ENCODE data around the gene MRPS14. TPM values are rescaled to one million over a fixed set of nuclear protein-coding genes. Genes with fewer than 3 reads are reported as not detected.

The MRPS14 gene
- total RNA-seq, 1 experiment from 2014 or later, result 38.1 TPM

DNA sequence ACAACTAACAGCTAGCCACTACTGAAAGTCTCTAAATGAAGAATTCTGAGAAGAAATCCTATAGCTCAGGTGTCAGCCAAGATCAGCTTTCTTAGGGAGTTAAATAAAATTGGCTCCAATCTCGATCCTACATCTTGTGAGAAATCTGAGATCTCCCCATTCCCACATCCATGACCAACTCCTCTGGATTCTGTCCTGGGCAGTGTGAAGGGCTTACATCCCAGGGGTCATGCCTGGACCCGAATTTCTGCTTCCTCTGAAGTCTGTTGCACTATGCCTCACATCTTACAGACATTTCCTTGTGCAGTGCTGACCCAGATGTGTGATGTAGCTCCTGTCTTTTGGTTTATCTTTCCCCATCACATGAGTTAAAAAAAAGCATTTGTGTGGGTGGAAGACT lies 39.6 kb upstream of the MRPS14 start:
- no peak overlapping the region for H3K27ac Mint-ChIP-seq (ENCODE audit: unreplicated experiment)
- ChIA-PET POLR2A (no interaction called here), CTCF (no interaction called here)
- Histone ChIP-seq H3K36me3 (ENCODE audit: control insufficient read depth, insufficient read depth, low read length) (no peaks in the 10 kb centered on the region), H3K9me3 (no peaks in the 10 kb centered on the region), H3K27me3 (replicated peaks; ENCODE audit: control insufficient read depth, insufficient read depth, low read length) (no peaks in the 10 kb centered on the region; the same call in 1 of the 2 replicates), H3K4me3 (ENCODE audit: low read depth, low read length) (no peak overlapping the region), H3K4me1 (no peaks in the 10 kb centered on the region)
- no peaks in the 10 kb centered on the region for H3K4me1 Mint-ChIP-seq (ENCODE audit: low read depth, unreplicated experiment)
- TF ChIP-seq, protein P1, sequence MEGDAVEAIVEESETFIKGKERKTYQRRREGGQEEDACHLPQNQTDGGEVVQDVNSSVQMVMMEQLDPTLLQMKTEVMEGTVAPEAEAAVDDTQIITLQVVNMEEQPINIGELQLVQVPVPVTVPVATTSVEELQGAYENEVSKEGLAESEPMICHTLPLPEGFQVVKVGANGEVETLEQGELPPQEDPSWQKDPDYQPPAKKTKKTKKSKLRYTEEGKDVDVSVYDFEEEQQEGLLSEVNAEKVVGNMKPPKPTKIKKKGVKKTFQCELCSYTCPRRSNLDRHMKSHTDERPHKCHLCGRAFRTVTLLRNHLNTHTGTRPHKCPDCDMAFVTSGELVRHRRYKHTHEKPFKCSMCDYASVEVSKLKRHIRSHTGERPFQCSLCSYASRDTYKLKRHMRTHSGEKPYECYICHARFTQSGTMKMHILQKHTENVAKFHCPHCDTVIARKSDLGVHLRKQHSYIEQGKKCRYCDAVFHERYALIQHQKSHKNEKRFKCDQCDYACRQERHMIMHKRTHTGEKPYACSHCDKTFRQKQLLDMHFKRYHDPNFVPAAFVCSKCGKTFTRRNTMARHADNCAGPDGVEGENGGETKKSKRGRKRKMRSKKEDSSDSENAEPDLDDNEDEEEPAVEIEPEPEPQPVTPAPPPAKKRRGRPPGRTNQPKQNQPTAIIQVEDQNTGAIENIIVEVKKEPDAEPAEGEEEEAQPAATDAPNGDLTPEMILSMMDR (IDR thresholded peaks at IDR 0.05; ENCODE audit: insufficient read depth in 1 of 2, low read depth in 1 of 2, low read length in 1 of 2, severe bottlenecking in 1 of 2, unreplicated experiment in 1 of 2), result no peak
- no peaks in the 10 kb centered on the region for H3K36me3 Mint-ChIP-seq (ENCODE audit: insufficient read depth, unreplicated experiment)
- H3K4me3 Mint-ChIP-seq (ENCODE audit: unreplicated experiment), result no peak overlapping the region
- no TSS peak for BruUV-seq (replicated peaks)
- DNase-seq, result no peak
- intact Hi-C loops (cut with micrococcal nuclease; ENCODE audit: unreplicated experiment), result no loop called here
- peaks cover 14% of the 10 kb centered on the region for H3K27me3 Mint-ChIP-seq (ENCODE audit: insufficient read depth, unreplicated experiment)
- no peaks in the 10 kb centered on the region for H3K9me3 Mint-ChIP-seq (ENCODE audit: unreplicated experiment)

DNA sequence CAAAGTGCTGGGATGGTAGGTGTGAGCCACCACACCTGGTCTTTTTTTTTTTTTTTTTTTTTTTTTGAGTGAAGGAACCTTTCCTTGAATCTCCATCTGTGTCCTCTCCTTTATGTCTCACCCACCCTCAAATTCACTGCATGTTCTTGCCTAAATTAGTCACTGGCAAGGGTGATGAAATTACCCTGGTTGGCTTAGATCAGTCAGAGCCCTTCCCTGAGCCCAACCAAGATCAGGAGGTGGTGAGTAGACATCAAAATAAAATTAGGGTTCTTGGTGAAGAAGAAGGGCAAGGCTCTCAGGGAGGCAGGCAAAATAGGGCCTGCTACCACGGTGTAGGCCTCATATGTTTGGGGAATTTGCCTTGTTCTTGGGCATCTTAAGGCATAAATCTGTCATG lies 39.1 kb upstream of the MRPS14 start:
- H3K9me3 ChIP-seq, result no peaks in the 10 kb centered on the region
- intact Hi-C loops (cut with micrococcal nuclease; ENCODE audit: unreplicated experiment), result no loop called here
- BruUV-seq (replicated peaks), result no TSS peak
- no peak overlapping the region for H3K27ac Mint-ChIP-seq (ENCODE audit: unreplicated experiment)
- H3K36me3 ChIP-seq (ENCODE audit: control insufficient read depth, insufficient read depth, low read length), result no peaks in the 10 kb centered on the region
- no peak for DNase-seq
- H3K4me1 ChIP-seq, result no peaks in the 10 kb centered on the region
- H3K9me3 Mint-ChIP-seq (ENCODE audit: unreplicated experiment), result no peaks in the 10 kb centered on the region
- H3K4me3 ChIP-seq (ENCODE audit: low read depth, low read length), result no peak overlapping the region
- no peaks in the 10 kb centered on the region; the same call in 1 of the 2 replicates for H3K27me3 ChIP-seq (replicated peaks; ENCODE audit: control insufficient read depth, insufficient read depth, low read length)
- H3K36me3 Mint-ChIP-seq (ENCODE audit: insufficient read depth, unreplicated experiment), result no peaks in the 10 kb centered on the region
- no peaks in the 10 kb centered on the region for H3K4me1 Mint-ChIP-seq (ENCODE audit: low read depth, unreplicated experiment)
- TF ChIP-seq, protein P1 (IDR thresholded peaks at IDR 0.05; ENCODE audit: insufficient read depth in 1 of 2, low read depth in 1 of 2, low read length in 1 of 2, severe bottlenecking in 1 of 2, unreplicated experiment in 1 of 2), result no peak
- H3K27me3 Mint-ChIP-seq (ENCODE audit: insufficient read depth, unreplicated experiment), result peaks cover 14% of the 10 kb centered on the region
- ChIA-PET POLR2A (no interaction called here), CTCF (no interaction called here)
- H3K4me3 Mint-ChIP-seq (ENCODE audit: unreplicated experiment), result no peak overlapping the region

DNA sequence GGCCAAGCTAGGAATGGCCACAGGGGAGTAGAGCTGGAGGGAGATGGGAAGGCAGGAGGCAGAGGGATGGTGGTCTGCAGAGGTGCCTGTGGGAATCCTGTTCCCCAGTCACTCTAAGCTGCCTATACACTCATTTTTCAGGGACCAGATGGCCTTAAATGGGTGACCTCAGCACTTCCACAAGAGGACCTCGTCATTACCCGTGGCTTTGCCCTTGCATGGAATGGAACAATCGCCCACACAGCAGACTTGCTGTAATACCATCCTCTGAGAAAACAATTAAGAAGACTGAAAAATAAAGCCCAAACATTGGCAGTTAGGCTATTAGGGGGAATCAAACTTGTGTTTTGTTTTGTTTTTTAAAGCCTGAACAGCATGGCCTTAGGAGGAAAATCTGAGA lies 31.5 kb upstream of the MRPS14 start:
- Histone ChIP-seq H3K36me3 (ENCODE audit: control insufficient read depth, insufficient read depth, low read length) (no peaks in the 10 kb centered on the region), H3K9me3 (no peaks in the 10 kb centered on the region), H3K4me3 (ENCODE audit: low read depth, low read length) (no peak overlapping the region), H3K4me1 (no peaks in the 10 kb centered on the region), H3K27me3 (replicated peaks; ENCODE audit: control insufficient read depth, insufficient read depth, low read length) (no peaks in the 10 kb centered on the region)
- H3K9me3 Mint-ChIP-seq (ENCODE audit: unreplicated experiment), result no peaks in the 10 kb centered on the region
- H3K36me3 Mint-ChIP-seq (ENCODE audit: insufficient read depth, unreplicated experiment), result no peaks in the 10 kb centered on the region
- H3K27me3 Mint-ChIP-seq (ENCODE audit: insufficient read depth, unreplicated experiment), result peaks cover 13% of the 10 kb centered on the region
- ChIA-PET POLR2A (no interaction called here), CTCF (no interaction called here)
- no peak overlapping the region for H3K4me3 Mint-ChIP-seq (ENCODE audit: unreplicated experiment)
- intact Hi-C loops (cut with micrococcal nuclease; ENCODE audit: unreplicated experiment), result no loop called here
- DNase-seq, result no peak
- BruUV-seq (replicated peaks), result no TSS peak
- H3K4me1 Mint-ChIP-seq (ENCODE audit: low read depth, unreplicated experiment), result no peaks in the 10 kb centered on the region
- H3K27ac Mint-ChIP-seq (ENCODE audit: unreplicated experiment), result no peak overlapping the region
- TF ChIP-seq, protein P1 (IDR thresholded peaks at IDR 0.05; ENCODE audit: insufficient read depth in 1 of 2, low read depth in 1 of 2, low read length in 1 of 2, severe bottlenecking in 1 of 2, unreplicated experiment in 1 of 2), result no peak

Data from Caco-2 (cell line).